HG03280 (cell line): ENCODE results near the gene MIR17HG.
A peak's percentile ranks its signal among the peaks of the same experiment; 100 is the strongest.
"Not testable (repeated sequence)": the region's sequence is repeated elsewhere in the genome, so short reads cannot be mapped to it uniquely, and the experiment has no call there.

Experiments used
- ATAC-seq: cut with Tn5 transposase; IDR thresholded peaks from one replicate; pipeline ENCODE4 v1.9.1; 2021; ENCODE audit warnings: mild to moderate bottlenecking, moderate library complexity; ENCODE audit not compliant: unreplicated experiment

The MIR17HG gene

GRCh38 chr13:91347202-91347995 is at the start of gene MIR17HG:
MIR17HG (plus strand) TSS chr13:91347687.
- peak; percentile 55 for ATAC-seq

- no peak for ATAC-seq
Measured at GRCh38 chr13:91298060-91298459, 49.4 kb upstream of the MIR17HG start.

GRCh38 chr13:91302111-91302510 is 45.4 kb upstream of the MIR17HG start:
- ATAC-seq, result peak; percentile 83

GRCh38 chr13:91303031-91303430 is 44.5 kb upstream of the MIR17HG start:
- no peak for ATAC-seq

- ATAC-seq, result no peak
Measured at GRCh38 chr13:91304741-91305140, 42.7 kb upstream of the MIR17HG start.

GRCh38 chr13:91305652-91306051 is 41.8 kb upstream of the MIR17HG start:
- no peak for ATAC-seq

DNA sequence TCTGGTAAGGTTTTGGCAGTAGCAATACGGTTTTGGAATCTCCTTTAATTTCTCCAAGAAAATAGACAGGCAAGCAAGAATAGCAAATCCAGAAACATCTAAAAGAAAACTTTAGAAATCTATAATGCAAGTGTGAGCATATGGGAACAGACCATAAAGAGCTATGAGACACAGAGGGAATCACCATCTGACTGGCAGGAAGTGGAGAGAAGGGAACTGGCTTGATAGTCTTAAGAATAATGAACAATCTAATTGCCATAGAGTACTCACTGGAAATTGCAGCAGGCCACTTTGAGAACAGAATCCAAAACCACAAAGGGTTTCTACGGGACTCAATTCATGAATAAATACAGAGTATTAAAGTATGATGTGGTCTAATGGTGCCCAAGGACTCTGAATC is 39.6 kb upstream of the MIR17HG start:
- ATAC-seq, result no peak

GRCh38 chr13:91308299-91308698 is 39.2 kb upstream of the MIR17HG start:
- no peak for ATAC-seq

DNA sequence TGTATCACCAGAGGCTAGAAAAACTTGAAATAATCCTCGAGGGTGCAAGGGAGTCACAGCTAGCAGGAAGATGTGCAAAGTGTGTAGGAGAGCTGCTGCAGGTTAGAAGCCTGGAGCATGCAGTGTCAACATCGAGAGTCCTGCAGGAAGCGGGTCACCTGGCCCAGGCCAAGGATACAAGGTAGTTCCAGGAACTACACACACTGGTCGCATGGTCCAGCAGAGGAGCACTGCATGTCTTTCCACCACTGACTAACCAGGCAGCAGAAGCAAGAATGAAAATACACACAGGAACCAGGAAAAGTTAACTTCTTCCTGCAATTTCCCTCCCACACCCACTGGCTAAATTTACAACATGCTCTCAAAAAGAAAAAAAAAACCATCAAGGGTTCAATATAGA is 36.0 kb upstream of the MIR17HG start:
- no peak for ATAC-seq

DNA sequence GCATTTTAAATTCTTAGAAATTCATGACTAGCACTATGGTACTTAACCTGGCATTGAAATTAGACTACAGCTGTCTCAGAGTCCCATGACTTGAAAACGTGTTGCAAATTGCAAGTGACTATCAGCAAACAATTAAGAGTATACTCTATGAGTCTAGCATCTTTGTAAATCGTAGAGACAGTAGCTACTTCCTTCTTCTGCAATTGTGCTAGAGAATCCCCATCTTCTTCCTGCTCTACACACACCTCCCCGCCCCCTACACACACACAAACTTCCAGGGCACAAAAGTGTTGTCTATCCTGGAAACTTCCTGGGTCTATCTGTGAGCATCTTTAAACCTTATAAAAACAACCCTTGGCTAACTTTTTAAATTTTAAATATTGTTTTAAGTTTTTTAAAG is 35.2 kb upstream of the MIR17HG start:
- ATAC-seq, result no peak

DNA sequence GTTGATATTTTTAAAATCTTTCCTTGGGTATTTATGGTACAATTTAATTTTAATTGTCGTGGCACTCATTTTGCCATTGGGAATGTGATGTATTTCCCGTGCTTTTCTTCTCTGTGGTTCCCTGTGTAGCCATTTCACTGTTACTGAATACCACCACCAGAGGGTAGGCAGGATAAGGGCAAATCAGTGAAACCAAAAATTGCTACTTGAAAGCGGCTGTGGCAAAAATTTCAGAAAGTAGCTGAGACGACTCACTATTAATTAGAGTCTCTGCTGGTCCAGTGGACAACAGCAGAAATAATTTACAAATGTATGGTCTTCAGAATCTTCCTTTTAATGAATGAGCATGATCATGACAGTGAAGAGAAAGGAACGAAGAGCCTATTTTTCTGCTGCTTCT is 34.4 kb upstream of the MIR17HG start:
- peak; percentile 87 for ATAC-seq

- ATAC-seq, result peak; percentile 50
Measured at GRCh38 chr13:91313581-91313980, 33.9 kb upstream of the MIR17HG start.

DNA sequence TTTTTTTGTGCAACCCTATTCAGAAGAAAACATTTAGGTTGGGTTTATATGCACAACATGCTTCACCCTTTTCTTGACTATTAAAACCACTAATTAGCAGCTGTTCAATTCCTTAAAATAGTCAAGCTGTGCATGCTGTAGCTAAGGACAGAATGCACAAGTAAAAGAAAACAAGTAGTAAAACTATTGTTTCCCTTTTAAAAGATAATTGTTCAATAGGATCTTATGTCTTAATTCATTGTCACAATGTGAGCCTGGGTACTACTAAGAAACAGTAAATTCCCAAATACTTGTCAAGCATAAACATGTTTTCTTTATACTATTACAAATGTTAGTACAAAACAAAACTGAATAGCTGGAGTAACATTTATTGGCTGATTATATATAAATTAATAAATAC is 32.6 kb upstream of the MIR17HG start:
- ATAC-seq, result no peak

GRCh38 chr13:91318886-91319285 is 28.6 kb upstream of the MIR17HG start:
- no peak for ATAC-seq

- no peak for ATAC-seq
Measured at GRCh38 chr13:91319996-91320395, 27.5 kb upstream of the MIR17HG start.

GRCh38 chr13:91320990-91321389 is 26.5 kb upstream of the MIR17HG start:
- not testable (repeated sequence) for ATAC-seq

- no peak for ATAC-seq
Measured at GRCh38 chr13:91323349-91323748, 24.1 kb upstream of the MIR17HG start.

- ATAC-seq, result no peak
Measured at GRCh38 chr13:91326146-91326545, 21.3 kb upstream of the MIR17HG start.

GRCh38 chr13:91328726-91329125 is 18.8 kb upstream of the MIR17HG start:
- ATAC-seq, result no peak

GRCh38 chr13:91329733-91330132 is 17.8 kb upstream of the MIR17HG start:
- ATAC-seq, result no peak

DNA sequence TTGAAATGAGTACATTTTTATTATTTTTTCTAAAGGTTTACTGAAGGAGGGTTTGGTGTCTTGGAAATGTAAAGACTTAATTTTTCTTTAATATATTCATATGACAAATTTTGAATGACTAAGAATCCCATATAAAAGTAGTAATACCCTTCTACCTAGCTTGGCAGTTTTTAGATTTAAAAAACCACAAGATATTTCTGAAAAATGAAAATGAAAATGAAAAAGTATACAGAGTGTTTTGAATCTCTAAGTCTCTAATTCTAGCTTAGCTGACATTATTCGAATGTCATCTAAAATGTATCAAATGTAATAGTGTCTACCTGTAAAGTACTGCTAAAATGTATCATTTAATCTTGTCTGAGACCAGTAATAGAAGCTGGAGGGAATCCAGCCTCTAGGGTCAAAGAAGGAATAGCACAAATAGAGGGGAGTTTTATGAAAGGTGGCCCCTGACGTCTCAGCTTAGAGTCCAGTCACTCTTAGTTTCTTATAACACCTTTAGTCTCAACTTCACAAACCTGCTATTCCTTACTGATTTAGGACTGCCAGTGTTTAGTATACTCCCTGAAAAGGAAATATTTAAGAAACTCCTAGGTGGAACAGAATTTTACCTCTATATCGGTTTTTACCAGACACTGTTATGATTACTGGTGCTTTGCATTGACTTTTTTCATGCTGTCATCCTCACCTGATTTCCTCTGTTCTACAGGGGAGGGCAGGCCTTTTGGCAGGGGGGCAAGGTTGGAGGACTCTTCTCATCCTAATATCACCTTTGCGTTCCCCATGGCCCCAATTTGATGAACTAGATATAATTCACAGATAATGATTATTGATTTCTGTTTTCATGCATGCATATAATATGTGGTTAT is 16.2 kb upstream of the MIR17HG start:
- peak; percentile 73 for ATAC-seq

GRCh38 chr13:91346062-91346461 is 1.4 kb upstream of the MIR17HG start:
- no peak for ATAC-seq
